ENCODE results near the gene NDUFA8. TPM values are rescaled to one million over a fixed set of nuclear protein-coding genes. Genes with fewer than 3 reads are reported as not detected.

The NDUFA8 gene
- total RNA-seq, 2 donors from 2014 or later, result 11.9 to 16.9 TPM

DNA sequence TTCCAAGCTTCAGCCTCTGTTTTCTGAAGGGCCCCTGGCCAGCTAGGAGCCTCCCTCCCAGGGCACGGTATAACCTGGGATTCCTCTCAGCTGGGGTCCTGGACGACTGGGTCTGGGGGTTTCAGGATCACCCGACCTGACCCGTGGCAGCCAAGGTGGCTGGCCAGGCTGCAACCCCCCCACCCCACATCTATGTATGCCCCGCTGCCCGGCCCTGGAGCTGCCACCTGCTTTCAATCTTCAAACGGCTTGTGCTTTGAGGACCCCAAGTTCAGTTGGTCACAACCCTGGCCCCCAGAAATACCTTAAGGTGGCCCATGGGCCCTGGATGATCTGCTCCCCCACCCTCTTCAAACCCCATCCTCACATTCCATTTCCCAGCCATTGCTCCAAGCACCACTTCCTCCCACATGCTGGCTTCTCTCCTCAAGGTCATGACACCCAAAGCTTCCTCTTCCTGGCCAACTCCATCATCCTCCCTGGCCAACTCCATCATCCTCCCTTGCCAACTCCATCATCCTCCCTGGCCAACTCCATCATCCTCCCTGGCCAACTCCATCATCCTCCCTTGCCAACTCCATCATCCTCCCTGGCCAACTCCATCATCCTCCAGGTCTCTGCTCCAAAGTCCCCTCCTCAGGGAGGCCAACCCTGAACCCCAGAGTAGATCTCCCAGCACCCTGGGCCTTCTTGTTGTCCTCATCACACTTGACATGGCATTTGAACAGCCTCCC lies 49.3 kb downstream of the NDUFA8 start:
- TF ChIP-seq, protein P1, sequence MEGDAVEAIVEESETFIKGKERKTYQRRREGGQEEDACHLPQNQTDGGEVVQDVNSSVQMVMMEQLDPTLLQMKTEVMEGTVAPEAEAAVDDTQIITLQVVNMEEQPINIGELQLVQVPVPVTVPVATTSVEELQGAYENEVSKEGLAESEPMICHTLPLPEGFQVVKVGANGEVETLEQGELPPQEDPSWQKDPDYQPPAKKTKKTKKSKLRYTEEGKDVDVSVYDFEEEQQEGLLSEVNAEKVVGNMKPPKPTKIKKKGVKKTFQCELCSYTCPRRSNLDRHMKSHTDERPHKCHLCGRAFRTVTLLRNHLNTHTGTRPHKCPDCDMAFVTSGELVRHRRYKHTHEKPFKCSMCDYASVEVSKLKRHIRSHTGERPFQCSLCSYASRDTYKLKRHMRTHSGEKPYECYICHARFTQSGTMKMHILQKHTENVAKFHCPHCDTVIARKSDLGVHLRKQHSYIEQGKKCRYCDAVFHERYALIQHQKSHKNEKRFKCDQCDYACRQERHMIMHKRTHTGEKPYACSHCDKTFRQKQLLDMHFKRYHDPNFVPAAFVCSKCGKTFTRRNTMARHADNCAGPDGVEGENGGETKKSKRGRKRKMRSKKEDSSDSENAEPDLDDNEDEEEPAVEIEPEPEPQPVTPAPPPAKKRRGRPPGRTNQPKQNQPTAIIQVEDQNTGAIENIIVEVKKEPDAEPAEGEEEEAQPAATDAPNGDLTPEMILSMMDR (IDR thresholded peaks at IDR 0.05), result no peak
- no peak for TF ChIP-seq POLR2A (IDR thresholded peaks at IDR 0.05)
- Histone ChIP-seq H3K4me1 (no peaks in the 10 kb centered on the region), H3K27me3 (no peaks in the 10 kb centered on the region), H3K4me3 (no peak overlapping the region), H3K9me3 (no peaks in the 10 kb centered on the region), H3K36me3 (replicated peaks in 1 of 2; ENCODE audit: insufficient read depth in 1 of 2, low read depth in 2 of 2) (no peaks in the 10 kb centered on the region), H3K27ac (no peak overlapping the region)
- intact Hi-C loops (cut with DNase I), result loop anchor here (10.0 kb wide), 1 partner anchor 695 kb away; the partner anchor contains the start of gene OR1K1
- no peak for ATAC-seq
- WGBS, 2 donors, result 56 to 65% methylated on average over 1 to 7 of the region's 7 CpGs
- no peak for DNase-seq

DNA sequence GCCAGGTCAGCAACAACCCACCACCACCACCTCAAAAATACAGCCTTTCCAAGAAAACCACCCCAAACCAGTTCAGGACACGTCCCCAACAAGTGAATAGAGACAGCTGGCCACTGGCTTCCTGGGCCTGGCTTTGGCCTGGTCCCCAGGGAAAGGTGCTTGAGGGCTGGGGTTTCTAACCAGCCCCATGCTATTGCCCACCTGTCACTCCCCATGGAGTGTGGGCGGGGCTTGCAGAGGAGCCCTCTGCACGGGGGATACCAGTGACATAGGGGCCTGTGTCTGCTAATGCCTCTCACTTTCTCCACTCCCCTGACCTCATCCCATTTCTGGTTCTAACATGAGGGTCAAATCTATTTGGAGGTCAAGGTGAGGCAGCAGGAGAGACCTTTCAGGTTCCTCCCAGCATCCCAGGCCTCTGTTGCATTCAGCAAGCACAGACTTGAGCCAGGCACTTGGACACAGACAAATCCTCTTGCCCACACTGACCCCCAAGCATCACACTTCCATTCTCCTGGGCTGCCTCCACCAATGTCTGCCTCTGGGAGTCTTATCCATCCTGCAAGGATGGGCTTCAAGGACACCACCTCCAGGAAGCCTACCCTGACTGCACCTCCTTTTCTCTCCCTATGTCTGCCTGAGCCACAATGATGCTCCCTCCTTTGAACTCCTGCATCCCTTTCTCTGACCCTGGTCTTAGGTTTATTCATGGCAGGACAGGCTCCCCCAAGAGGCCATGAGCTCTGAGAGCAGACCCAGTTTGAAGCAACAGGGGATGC lies 50.4 kb downstream of the NDUFA8 start:
- Histone ChIP-seq H3K27ac (no peak overlapping the region), H3K9me3 (no peaks in the 10 kb centered on the region)

DNA sequence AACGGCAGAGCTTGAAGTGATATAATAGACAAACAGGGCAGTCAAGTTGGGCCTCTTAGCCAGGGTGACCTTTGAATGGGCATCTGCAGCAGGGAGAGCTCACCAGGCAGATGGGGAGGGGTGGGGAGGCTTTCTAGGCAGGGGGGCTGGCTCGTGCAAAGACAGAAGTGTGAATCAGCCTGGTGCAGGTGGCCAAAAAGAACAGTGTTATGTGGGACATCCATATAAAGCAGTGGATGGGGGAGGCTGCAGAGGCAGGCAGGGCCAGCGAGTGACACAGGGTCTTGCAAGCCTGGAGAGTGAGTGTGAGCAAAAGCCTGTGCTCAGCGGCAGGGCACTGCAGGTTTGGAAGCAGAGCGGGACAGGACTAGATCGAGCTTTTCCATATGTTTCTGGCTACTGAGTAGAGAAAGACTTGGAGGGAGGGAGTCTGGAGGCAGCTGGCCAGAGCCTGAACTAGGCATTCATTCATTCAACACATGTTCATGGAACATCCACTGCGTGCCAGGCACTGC lies 52.2 kb downstream of the NDUFA8 start:
- no peak for TF ChIP-seq POLR2A (IDR thresholded peaks at IDR 0.05)
- TF ChIP-seq, protein P1 (IDR thresholded peaks at IDR 0.05), result no peak

More for the DNA sequence above, 50.4 kb downstream of the NDUFA8 start:
- H3K4me3 ChIP-seq, result no peak overlapping the region
- DNase-seq (no peak), ATAC-seq (no peak)
- H3K36me3 ChIP-seq (replicated peaks in 1 of 2; ENCODE audit: insufficient read depth in 1 of 2, low read depth in 2 of 2), result no peaks in the 10 kb centered on the region
- H3K4me1 ChIP-seq, result no peaks in the 10 kb centered on the region
- TF ChIP-seq POLR2A (IDR thresholded peaks at IDR 0.05), result no peak
- TF ChIP-seq, protein P1 (IDR thresholded peaks at IDR 0.05), result no peak
- intact Hi-C loops (cut with DNase I), result no loop called here
- WGBS, 2 donors, result 81 to 83% methylated on average over 2 to 3 of the region's 3 CpGs
- H3K27me3 ChIP-seq, result no peaks in the 10 kb centered on the region

DNA sequence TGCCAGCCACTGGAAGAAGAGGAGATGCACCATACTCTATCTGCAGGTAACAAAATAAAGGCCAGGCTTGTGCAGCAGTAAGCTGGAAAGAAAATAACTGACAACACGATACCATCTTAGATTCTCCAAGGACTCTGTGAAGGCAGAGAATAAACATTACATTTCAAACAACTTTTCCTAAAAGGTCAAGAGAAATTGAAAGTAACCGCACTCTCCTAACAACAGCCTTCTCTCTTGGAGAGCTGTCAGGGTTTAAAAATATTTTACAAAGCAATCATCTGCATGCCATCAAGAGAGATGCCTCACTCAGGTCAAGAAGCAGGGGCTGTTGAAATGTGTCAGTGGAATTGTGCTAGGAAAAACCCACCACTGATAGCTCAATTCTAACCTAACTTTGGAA lies 53.0 kb downstream of the NDUFA8 start:
- no peaks in the 10 kb centered on the region for H3K27me3 ChIP-seq
- H3K4me3 ChIP-seq, result no peak overlapping the region
- no peaks in the 10 kb centered on the region for H3K36me3 ChIP-seq (replicated peaks in 1 of 2; ENCODE audit: insufficient read depth in 1 of 2, low read depth in 2 of 2)
- WGBS, 2 donors, result 33 to 48% methylated on average over 2 of the region's 2 CpGs
- no peaks in the 10 kb centered on the region for H3K4me1 ChIP-seq
- DNase-seq (no peak), ATAC-seq (no peak)
- intact Hi-C loops (cut with DNase I), result no loop called here
- H3K27ac ChIP-seq, result no peak overlapping the region
- TF ChIP-seq POLR2A (IDR thresholded peaks at IDR 0.05), result no peak
- TF ChIP-seq, protein P1 (IDR thresholded peaks at IDR 0.05), result no peak
- no peaks in the 10 kb centered on the region for H3K9me3 ChIP-seq

More for the DNA sequence above, 52.2 kb downstream of the NDUFA8 start:
- ATAC-seq (no peak), DNase-seq (no peak)
- intact Hi-C loops (cut with DNase I), result no loop called here
- Histone ChIP-seq H3K4me1 (no peaks in the 10 kb centered on the region), H3K27me3 (no peaks in the 10 kb centered on the region), H3K9me3 (no peaks in the 10 kb centered on the region), H3K36me3 (replicated peaks in 1 of 2; ENCODE audit: insufficient read depth in 1 of 2, low read depth in 2 of 2) (no peaks in the 10 kb centered on the region), H3K27ac (no peak overlapping the region), H3K4me3 (no peak overlapping the region)
- 72 to 80% methylated on average over 7 of the region's 7 CpGs for WGBS, 2 donors
